ENCODE measurements around the gene OLIG2.

The OLIG2 gene

GRCh38 chr21:33008333-33009051, 17.2 kb upstream of the OLIG2 start:
- H3K4me1 ChIP-seq (ENCODE audit: insufficient read depth, low read length): no peaks in the 10 kb centered on the region
- H3K36me3 ChIP-seq (ENCODE audit: insufficient read depth, low read length): no peaks in the 10 kb centered on the region
- no peak overlapping the region for H3K4me3 ChIP-seq (ENCODE audit: low read depth in 1 of 2, low read length in 2 of 2)
- H3K9me3 ChIP-seq (ENCODE audit: low read length): no peaks in the 10 kb centered on the region
- H3K9ac ChIP-seq (ENCODE audit: low read length): no peak overlapping the region
- H3K27ac ChIP-seq (ENCODE audit: low read depth, low read length): no peak overlapping the region
- H3K27me3 ChIP-seq (ENCODE audit: control insufficient read depth in 1 of 2, insufficient read depth in 2 of 2, low read length in 2 of 2): no peaks in the 10 kb centered on the region

- no peaks in the 10 kb centered on the region for H3K36me3 ChIP-seq (ENCODE audit: insufficient read depth, low read length)
- H3K4me1 ChIP-seq (ENCODE audit: insufficient read depth, low read length): no peaks in the 10 kb centered on the region
- no peak overlapping the region for H3K27ac ChIP-seq (ENCODE audit: low read depth, low read length)
- no peak overlapping the region for H3K9ac ChIP-seq (ENCODE audit: low read length)
- H3K4me3 ChIP-seq (ENCODE audit: low read depth in 1 of 2, low read length in 2 of 2): no peak overlapping the region
- no peaks in the 10 kb centered on the region for H3K27me3 ChIP-seq (ENCODE audit: control insufficient read depth in 1 of 2, insufficient read depth in 2 of 2, low read length in 2 of 2)
- no peaks in the 10 kb centered on the region for H3K9me3 ChIP-seq (ENCODE audit: low read length)
Measured at GRCh38 chr21:33010931-33011330, 14.8 kb upstream of the OLIG2 start.

DNA sequence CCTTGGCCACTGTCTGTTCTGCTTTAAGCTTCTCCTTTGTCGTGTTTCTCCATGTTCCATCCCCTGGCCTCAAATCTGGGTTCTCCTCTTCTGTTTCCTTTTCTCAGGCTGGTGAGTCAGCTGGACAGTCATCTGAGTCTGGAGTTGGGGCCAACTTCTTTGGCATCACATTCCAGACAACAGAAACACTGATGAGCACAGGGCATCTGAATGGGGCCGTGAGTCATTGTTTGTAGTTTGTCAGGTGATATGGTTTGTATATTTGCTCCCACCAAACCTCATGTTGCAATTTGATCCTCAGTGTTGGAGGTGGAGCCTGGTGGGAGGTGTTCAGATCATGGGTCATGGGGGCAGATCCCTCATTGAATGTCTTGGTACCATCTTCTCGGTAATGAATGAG, 14.3 kb upstream of the OLIG2 start:
- no peaks in the 10 kb centered on the region for H3K4me1 ChIP-seq (ENCODE audit: insufficient read depth, low read length)
- no peak overlapping the region for H3K4me3 ChIP-seq (ENCODE audit: low read depth in 1 of 2, low read length in 2 of 2)
- H3K36me3 ChIP-seq (ENCODE audit: insufficient read depth, low read length): no peaks in the 10 kb centered on the region
- no peaks in the 10 kb centered on the region for H3K9me3 ChIP-seq (ENCODE audit: low read length)
- no peaks in the 10 kb centered on the region for H3K27me3 ChIP-seq (ENCODE audit: control insufficient read depth in 1 of 2, insufficient read depth in 2 of 2, low read length in 2 of 2)
- no peak overlapping the region for H3K9ac ChIP-seq (ENCODE audit: low read length)
- no peak overlapping the region for H3K27ac ChIP-seq (ENCODE audit: low read depth, low read length)

- Histone ChIP-seq H3K9me3 (ENCODE audit: low read length) (no peaks in the 10 kb centered on the region), H3K36me3 (ENCODE audit: insufficient read depth, low read length) (no peaks in the 10 kb centered on the region), H3K9ac (ENCODE audit: low read length) (no peak overlapping the region), H3K4me1 (ENCODE audit: insufficient read depth, low read length) (no peaks in the 10 kb centered on the region), H3K27me3 (ENCODE audit: control insufficient read depth in 1 of 2, insufficient read depth in 2 of 2, low read length in 2 of 2) (peaks cover 0 to 9% of the 10 kb centered on the region in 2 donors), H3K27ac (ENCODE audit: low read depth, low read length) (no peak overlapping the region), H3K4me3 (ENCODE audit: low read depth in 1 of 2, low read length in 2 of 2) (no peak overlapping the region)
Measured at GRCh38 chr21:33013626-33014025, 12.1 kb upstream of the OLIG2 start.

GRCh38 chr21:33014331-33014730, 11.4 kb upstream of the OLIG2 start:
- Histone ChIP-seq H3K27me3 (ENCODE audit: control insufficient read depth in 1 of 2, insufficient read depth in 2 of 2, low read length in 2 of 2) (peaks cover 0 to 15% of the 10 kb centered on the region in 2 donors), H3K27ac (ENCODE audit: low read depth, low read length) (no peak overlapping the region), H3K36me3 (ENCODE audit: insufficient read depth, low read length) (no peaks in the 10 kb centered on the region), H3K9ac (ENCODE audit: low read length) (no peak overlapping the region), H3K4me1 (ENCODE audit: insufficient read depth, low read length) (no peaks in the 10 kb centered on the region), H3K9me3 (ENCODE audit: low read length) (no peaks in the 10 kb centered on the region), H3K4me3 (ENCODE audit: low read depth in 1 of 2, low read length in 2 of 2) (no peak overlapping the region)

DNA sequence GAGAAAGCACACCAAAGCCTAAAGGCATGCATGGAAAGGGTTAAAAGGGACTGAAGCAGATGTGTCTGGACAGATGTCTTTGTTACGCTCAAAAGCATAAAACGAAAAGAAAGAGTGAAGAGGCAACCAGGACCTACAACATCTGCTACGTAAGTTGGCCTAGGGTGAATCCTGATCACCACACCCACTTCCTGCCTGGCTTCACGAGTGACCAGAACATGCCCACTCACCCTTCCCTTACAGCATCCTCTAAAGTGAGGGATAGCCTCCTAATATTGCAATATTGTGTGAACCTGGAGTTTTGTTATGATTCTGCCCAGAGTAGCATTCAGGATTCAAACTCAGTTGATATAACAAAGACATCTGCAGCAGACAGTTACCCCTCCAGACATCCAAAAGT, 10.6 kb upstream of the OLIG2 start:
- Histone ChIP-seq H3K4me1 (ENCODE audit: insufficient read depth, low read length) (no peaks in the 10 kb centered on the region), H3K27me3 (ENCODE audit: control insufficient read depth in 1 of 2, insufficient read depth in 2 of 2, low read length in 2 of 2) (peaks cover 2 to 23% of the 10 kb centered on the region in 2 donors), H3K36me3 (ENCODE audit: insufficient read depth, low read length) (no peaks in the 10 kb centered on the region), H3K9me3 (ENCODE audit: low read length) (no peaks in the 10 kb centered on the region), H3K4me3 (ENCODE audit: low read depth in 1 of 2, low read length in 2 of 2) (no peak overlapping the region), H3K27ac (ENCODE audit: low read depth, low read length) (no peak overlapping the region), H3K9ac (ENCODE audit: low read length) (no peak overlapping the region)

- Histone ChIP-seq H3K27ac (ENCODE audit: low read depth, low read length) (no peak overlapping the region), H3K4me1 (ENCODE audit: insufficient read depth, low read length) (no peaks in the 10 kb centered on the region), H3K4me3 (ENCODE audit: low read depth in 1 of 2, low read length in 2 of 2) (no peak overlapping the region), H3K36me3 (ENCODE audit: insufficient read depth, low read length) (no peaks in the 10 kb centered on the region), H3K27me3 (ENCODE audit: control insufficient read depth in 1 of 2, insufficient read depth in 2 of 2, low read length in 2 of 2) (peaks cover 7 to 27% of the 10 kb centered on the region in 2 donors), H3K9ac (ENCODE audit: low read length) (no peak overlapping the region), H3K9me3 (ENCODE audit: low read length) (no peaks in the 10 kb centered on the region)
Measured at GRCh38 chr21:33015756-33016155, 10.0 kb upstream of the OLIG2 start.

GRCh38 chr21:33018707-33019465, 6.8 kb upstream of the OLIG2 start:
- no peaks in the 10 kb centered on the region for H3K9me3 ChIP-seq (ENCODE audit: low read length)
- H3K4me3 ChIP-seq (ENCODE audit: low read depth in 1 of 2, low read length in 2 of 2): no peak overlapping the region
- H3K9ac ChIP-seq (ENCODE audit: low read length): no peak overlapping the region
- no peaks in the 10 kb centered on the region for H3K4me1 ChIP-seq (ENCODE audit: insufficient read depth, low read length)
- no peaks in the 10 kb centered on the region for H3K36me3 ChIP-seq (ENCODE audit: insufficient read depth, low read length)
- H3K27me3 ChIP-seq (ENCODE audit: control insufficient read depth in 1 of 2, insufficient read depth in 2 of 2, low read length in 2 of 2): peaks cover 25 to 57% of the 10 kb centered on the region in 2 donors
- H3K27ac ChIP-seq (ENCODE audit: low read depth, low read length): no peak overlapping the region

DNA sequence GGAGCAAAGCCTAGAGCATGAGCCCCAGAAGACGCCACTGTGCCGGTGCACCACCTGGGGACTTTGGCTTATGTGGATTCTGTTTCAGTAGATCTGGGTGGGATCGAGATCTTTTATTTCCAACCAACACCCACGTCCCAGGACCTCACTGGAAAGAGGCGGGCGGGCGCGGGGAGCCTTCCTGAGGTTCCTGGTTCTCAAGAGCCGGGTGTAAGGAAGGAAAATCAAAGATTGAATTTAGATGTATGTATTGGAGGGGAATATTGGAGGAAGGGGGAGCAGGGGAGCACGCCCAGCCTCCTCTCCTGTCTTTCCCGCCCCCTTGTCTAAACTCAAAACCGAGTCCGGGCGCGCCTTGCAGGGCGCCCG, 6.2 kb upstream of the OLIG2 start:
- Histone ChIP-seq H3K27ac (ENCODE audit: low read depth, low read length) (no peak overlapping the region), H3K9me3 (ENCODE audit: low read length) (no peaks in the 10 kb centered on the region), H3K4me3 (ENCODE audit: low read depth in 1 of 2, low read length in 2 of 2) (no peak overlapping the region), H3K27me3 (ENCODE audit: control insufficient read depth in 1 of 2, insufficient read depth in 2 of 2, low read length in 2 of 2) (peaks cover 31 to 63% of the 10 kb centered on the region in 2 donors), H3K9ac (ENCODE audit: low read length) (no peak overlapping the region), H3K4me1 (ENCODE audit: insufficient read depth, low read length) (peaks cover 3% of the 10 kb centered on the region), H3K36me3 (ENCODE audit: insufficient read depth, low read length) (no peaks in the 10 kb centered on the region)

- no peaks in the 10 kb centered on the region for H3K36me3 ChIP-seq (ENCODE audit: insufficient read depth, low read length)
- no peak overlapping the region for H3K9ac ChIP-seq (ENCODE audit: low read length)
- H3K27ac ChIP-seq (ENCODE audit: low read depth, low read length): no peak overlapping the region
- peaks cover 6% of the 10 kb centered on the region for H3K4me1 ChIP-seq (ENCODE audit: insufficient read depth, low read length)
- no peaks in the 10 kb centered on the region for H3K9me3 ChIP-seq (ENCODE audit: low read length)
- peaks cover 37 to 68% of the 10 kb centered on the region in 2 donors for H3K27me3 ChIP-seq (ENCODE audit: control insufficient read depth in 1 of 2, insufficient read depth in 2 of 2, low read length in 2 of 2)
- H3K4me3 ChIP-seq (ENCODE audit: low read depth in 1 of 2, low read length in 2 of 2): peak overlapping the region in 1 of 2 donors; percentile 13
Measured at GRCh38 chr21:33019885-33020557, 5.7 kb upstream of the OLIG2 start.

DNA sequence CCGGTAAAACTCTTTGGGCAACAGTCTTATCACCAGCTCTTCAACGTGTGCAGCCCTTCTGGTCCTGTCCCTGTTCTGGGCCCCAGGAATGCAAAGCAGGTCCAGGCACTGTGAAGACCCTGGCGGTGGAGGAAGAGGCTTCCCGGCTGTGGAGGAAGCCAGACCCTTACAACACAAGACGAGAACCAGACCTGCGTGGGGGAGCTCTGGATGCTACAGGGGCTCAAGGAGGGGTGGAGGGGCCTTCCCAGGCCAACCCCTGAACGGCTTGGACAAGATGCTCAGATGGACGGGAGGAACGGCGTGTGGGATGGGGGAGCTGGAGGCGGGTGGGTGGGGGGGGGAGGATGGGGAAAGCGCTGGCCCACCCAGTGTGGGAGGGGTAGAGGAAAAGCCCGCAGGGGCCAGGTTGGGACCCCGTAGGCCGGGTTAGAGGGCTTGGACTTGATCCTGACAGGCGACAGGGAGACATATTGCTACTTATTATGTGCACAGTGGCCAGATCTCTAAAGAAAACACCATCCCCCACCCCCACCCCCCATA, 5.1 kb upstream of the OLIG2 start:
- H3K27ac ChIP-seq (ENCODE audit: low read depth, low read length): no peak overlapping the region
- H3K4me1 ChIP-seq (ENCODE audit: insufficient read depth, low read length): peaks cover 6% of the 10 kb centered on the region

More for the DNA sequence above, 5.1 kb upstream of the OLIG2 start:
- H3K27me3 ChIP-seq (ENCODE audit: control insufficient read depth in 1 of 2, insufficient read depth in 2 of 2, low read length in 2 of 2): peaks cover 37 to 75% of the 10 kb centered on the region in 2 donors
- H3K9ac ChIP-seq (ENCODE audit: low read length): no peak overlapping the region
- no peak overlapping the region for H3K4me3 ChIP-seq (ENCODE audit: low read depth in 1 of 2, low read length in 2 of 2)
- H3K36me3 ChIP-seq (ENCODE audit: insufficient read depth, low read length): no peaks in the 10 kb centered on the region
- no peaks in the 10 kb centered on the region for H3K9me3 ChIP-seq (ENCODE audit: low read length)
